Type B pancreatic cell (in vitro differentiated cells): Measurements from ENCODE around the gene SLC8A1. TPM values are rescaled to one million over a fixed set of nuclear protein-coding genes. Genes with fewer than 3 reads are reported as not detected.

ENCODE experiments used
- DNase-seq: peaks from one replicate; pipeline ENCODE4 v3.0.0; 2021; ENCODE audit warnings: mixed read lengths; ENCODE audit not compliant: unreplicated experiment; ENCODE audit errors: extremely low spot score
- H3K27ac Mint-ChIP-seq: 2 replicates; pipeline ENCODE4 v1.8.0; 2021; ENCODE audit warnings: mild to moderate bottlenecking, mixed read lengths
- H3K27me3 Mint-ChIP-seq: 2 replicates; pipeline ENCODE4 v1.8.0; 2021; ENCODE audit warnings: mixed read lengths
- H3K36me3 Mint-ChIP-seq: 2 replicates; pipeline ENCODE4 v1.8.0; 2021; ENCODE audit warnings: mixed read lengths
- H3K4me1 Mint-ChIP-seq: one replicate; pipeline ENCODE4 v1.8.0; 2021; ENCODE audit warnings: mixed read lengths; ENCODE audit not compliant: unreplicated experiment
- H3K4me3 Mint-ChIP-seq: 2 replicates; pipeline ENCODE4 v1.8.0; 2021; ENCODE audit warnings: mild to moderate bottlenecking, mixed read lengths
- H3K9me3 Mint-ChIP-seq: 2 replicates; pipeline ENCODE4 v1.8.0; 2021; ENCODE audit warnings: mixed read lengths
- total RNA-seq: library from RNA; stranded (reverse); gene quantifications from 2 replicates; pipeline ENCODE4 v1.2.1, GENCODE V29; 2021; ENCODE audit warnings: low replicate concordance
- TF ChIP-seq, protein P1 (sequence below): fragments of 200-600 bp; sonication (generic); conservative IDR thresholded peaks from 2 replicates; pipeline ENCODE4 v1.5.0; 2021; ENCODE audit warnings: antibody characterized with exemption, mild to moderate bottlenecking

The SLC8A1 gene
- total RNA-seq, 1 donor from 2014 or later, result 42.1 TPM

DNA sequence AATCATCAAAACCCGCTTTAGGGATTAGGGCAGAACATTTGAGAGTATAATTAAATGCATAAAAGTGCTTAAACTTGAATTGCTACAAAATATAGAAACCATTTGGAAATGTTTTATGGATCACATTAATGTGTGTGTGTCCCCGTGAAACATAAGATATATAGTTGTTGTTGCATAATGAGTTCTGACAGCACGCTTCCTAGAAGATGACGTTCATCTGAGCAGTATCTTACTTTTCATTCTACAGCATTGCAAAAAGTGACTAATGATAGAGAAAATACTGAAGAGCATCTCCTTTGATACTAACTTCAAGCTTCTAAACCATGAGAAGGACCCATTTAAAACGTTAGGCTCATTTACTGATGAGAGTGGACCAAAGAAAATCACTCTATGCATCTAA, 63.7 kb downstream of the SLC8A1 start:
- Mint-ChIP-seq H3K4me1 (no peaks in the 10 kb centered on the region), H3K27ac (no peak overlapping the region), H3K4me3 (no peak overlapping the region), H3K9me3 (peaks cover 7% of the 10 kb centered on the region), H3K27me3 (no peaks in the 10 kb centered on the region), H3K36me3 (peaks cover 7% of the 10 kb centered on the region)
- no peak for DNase-seq
- TF ChIP-seq, protein P1, sequence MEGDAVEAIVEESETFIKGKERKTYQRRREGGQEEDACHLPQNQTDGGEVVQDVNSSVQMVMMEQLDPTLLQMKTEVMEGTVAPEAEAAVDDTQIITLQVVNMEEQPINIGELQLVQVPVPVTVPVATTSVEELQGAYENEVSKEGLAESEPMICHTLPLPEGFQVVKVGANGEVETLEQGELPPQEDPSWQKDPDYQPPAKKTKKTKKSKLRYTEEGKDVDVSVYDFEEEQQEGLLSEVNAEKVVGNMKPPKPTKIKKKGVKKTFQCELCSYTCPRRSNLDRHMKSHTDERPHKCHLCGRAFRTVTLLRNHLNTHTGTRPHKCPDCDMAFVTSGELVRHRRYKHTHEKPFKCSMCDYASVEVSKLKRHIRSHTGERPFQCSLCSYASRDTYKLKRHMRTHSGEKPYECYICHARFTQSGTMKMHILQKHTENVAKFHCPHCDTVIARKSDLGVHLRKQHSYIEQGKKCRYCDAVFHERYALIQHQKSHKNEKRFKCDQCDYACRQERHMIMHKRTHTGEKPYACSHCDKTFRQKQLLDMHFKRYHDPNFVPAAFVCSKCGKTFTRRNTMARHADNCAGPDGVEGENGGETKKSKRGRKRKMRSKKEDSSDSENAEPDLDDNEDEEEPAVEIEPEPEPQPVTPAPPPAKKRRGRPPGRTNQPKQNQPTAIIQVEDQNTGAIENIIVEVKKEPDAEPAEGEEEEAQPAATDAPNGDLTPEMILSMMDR, result no peak

- no peak overlapping the region for H3K27ac Mint-ChIP-seq
- no peak overlapping the region for H3K4me3 Mint-ChIP-seq
- no peak for DNase-seq
- H3K9me3 Mint-ChIP-seq, result peaks cover 15% of the 10 kb centered on the region
- H3K27me3 Mint-ChIP-seq, result no peaks in the 10 kb centered on the region
- H3K4me1 Mint-ChIP-seq, result no peaks in the 10 kb centered on the region
- H3K36me3 Mint-ChIP-seq, result peaks cover 15% of the 10 kb centered on the region
- TF ChIP-seq, protein P1, result no peak
These were observed 65.7 kb downstream of the SLC8A1 start for GRCh38 chr2:40386177-40386576.

DNA sequence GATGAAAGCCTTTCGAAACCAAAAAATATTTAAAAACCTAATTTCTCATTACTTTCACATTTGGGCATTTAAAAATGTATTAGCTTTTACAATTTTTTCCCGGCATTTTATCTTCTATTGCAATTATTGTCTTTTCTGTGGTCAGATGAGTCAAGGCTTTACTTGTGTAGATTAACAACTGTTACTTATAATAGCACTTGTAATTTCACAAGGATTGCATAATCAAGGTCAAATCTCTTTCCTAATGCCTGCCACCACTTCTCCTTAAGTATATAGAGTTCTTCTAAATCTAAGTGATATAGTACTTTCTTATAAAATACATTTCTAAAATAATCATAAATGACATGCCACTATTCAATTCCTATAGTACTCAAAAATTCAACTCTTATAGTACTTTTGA, 67.2 kb downstream of the SLC8A1 start:
- H3K36me3 Mint-ChIP-seq, result peaks cover 16% of the 10 kb centered on the region
- TF ChIP-seq, protein P1, result no peak
- H3K4me3 Mint-ChIP-seq, result no peak overlapping the region
- H3K27me3 Mint-ChIP-seq, result no peaks in the 10 kb centered on the region
- H3K27ac Mint-ChIP-seq, result no peak overlapping the region
- DNase-seq, result no peak
- H3K4me1 Mint-ChIP-seq, result no peaks in the 10 kb centered on the region
- H3K9me3 Mint-ChIP-seq, result peaks cover 17% of the 10 kb centered on the region

GRCh38 chr2:40384233-40384632, 67.7 kb downstream of the SLC8A1 start:
- no peak overlapping the region for H3K27ac Mint-ChIP-seq
- peaks cover 17% of the 10 kb centered on the region for H3K9me3 Mint-ChIP-seq
- H3K4me1 Mint-ChIP-seq, result no peaks in the 10 kb centered on the region
- no peak overlapping the region for H3K4me3 Mint-ChIP-seq
- TF ChIP-seq, protein P1, result no peak
- H3K27me3 Mint-ChIP-seq, result no peaks in the 10 kb centered on the region
- peaks cover 16% of the 10 kb centered on the region for H3K36me3 Mint-ChIP-seq
- no peak for DNase-seq

GRCh38 chr2:40380721-40381120, 71.2 kb downstream of the SLC8A1 start:
- H3K36me3 Mint-ChIP-seq, result peaks cover 17% of the 10 kb centered on the region
- DNase-seq, result no peak
- H3K27ac Mint-ChIP-seq, result no peak overlapping the region
- H3K27me3 Mint-ChIP-seq, result no peaks in the 10 kb centered on the region
- H3K4me1 Mint-ChIP-seq, result no peaks in the 10 kb centered on the region
- TF ChIP-seq, protein P1, result no peak
- no peak overlapping the region for H3K4me3 Mint-ChIP-seq
- peaks cover 14% of the 10 kb centered on the region for H3K9me3 Mint-ChIP-seq

DNA sequence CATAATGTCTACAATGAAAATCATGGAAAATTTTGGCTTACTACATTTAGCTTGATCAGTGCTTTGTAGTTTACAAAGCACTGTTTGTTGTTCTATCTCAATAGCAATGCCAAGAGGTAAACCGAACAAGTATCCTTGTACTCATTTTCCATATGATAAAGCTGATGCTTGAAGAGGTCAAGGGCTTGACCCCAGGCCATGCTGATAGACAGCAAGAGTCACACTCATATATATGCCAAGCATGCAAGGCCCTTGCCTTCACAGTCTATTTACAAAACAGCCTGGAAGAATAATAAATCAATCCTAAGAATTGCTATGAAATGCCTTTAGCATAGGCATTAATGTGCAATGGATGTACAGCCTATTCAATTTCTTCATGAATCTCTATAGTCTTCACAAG, 71.8 kb downstream of the SLC8A1 start:
- Mint-ChIP-seq H3K27ac (no peak overlapping the region), H3K27me3 (no peaks in the 10 kb centered on the region), H3K4me1 (no peaks in the 10 kb centered on the region), H3K4me3 (no peak overlapping the region), H3K36me3 (peaks cover 17% of the 10 kb centered on the region), H3K9me3 (peaks cover 14% of the 10 kb centered on the region)
- TF ChIP-seq, protein P1, result no peak
- no peak for DNase-seq
